ENCODE data around the gene PANK4.
A peak's percentile ranks its signal among the peaks of the same experiment; 100 is the strongest.

Gene PANK4

DNA sequence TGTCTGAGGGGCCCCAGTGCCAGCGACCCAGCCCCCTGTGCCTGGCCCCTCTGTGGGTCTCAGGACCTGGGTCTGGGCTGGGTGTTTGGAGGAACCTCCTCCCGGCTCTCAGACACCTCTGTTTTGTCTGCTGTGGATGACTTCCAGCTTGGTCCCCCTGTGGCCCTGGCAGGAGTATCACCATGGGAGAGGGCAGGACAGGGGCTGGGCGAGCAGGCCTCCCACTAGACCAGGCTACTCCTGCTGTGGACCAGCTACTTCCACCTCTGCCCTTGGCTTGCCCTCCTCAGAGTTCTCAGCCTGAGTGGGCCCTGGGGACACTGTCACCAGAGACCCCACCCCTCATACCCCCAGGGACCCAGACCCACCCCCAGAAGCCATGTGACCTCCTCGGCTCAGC lies 28.5 kb downstream of the PANK4 start:
- no peak for DNase-seq (ENCODE audit: low spot score)

DNA sequence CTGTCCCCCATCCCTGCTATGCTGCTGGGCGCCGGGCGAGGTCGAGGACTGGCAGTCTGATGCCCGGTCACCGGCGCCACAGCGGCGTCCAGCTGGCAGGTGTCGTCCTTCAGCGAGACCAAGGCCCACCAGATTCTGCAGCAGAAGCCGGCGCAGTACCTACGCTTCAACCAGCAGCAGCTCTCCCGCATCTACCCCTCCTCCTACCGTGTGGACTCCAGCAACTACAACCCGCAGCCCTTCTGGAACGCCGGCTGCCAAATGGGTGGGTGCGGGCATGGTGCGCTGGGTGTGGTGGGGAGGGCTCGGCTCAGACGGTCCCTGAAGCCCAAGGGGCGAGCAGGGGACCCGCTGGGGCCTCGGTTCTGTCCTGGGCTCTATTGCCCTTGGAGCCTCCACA lies 29.6 kb downstream of the PANK4 start:
- no peak for DNase-seq (ENCODE audit: low spot score)

GRCh38 chr1:2496087-2496622 lies 30.2 kb downstream of the PANK4 start:
- DNase-seq (ENCODE audit: low spot score) = peak; percentile 61

DNA sequence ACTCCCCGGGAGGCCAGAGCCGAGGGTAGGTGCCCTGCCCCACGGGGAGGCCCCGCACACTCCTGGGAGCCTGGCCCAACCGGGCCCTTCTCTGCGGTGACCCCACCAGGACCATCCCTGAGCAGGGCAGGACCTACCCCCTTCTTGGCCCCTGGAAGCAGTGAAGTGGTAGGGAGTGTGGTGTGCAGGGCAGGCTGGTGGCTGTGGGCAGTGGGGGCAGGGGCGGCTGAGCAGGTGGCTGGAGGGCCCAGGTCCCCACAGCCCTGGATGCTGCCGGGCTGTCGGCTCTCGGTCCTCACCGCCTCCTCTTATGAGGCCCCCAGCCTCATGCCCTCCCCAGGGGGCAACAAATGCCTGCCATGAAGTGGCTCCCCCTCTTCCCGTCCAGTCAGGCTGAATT lies 30.9 kb downstream of the PANK4 start:
- DNase-seq (ENCODE audit: low spot score) = no peak

DNA sequence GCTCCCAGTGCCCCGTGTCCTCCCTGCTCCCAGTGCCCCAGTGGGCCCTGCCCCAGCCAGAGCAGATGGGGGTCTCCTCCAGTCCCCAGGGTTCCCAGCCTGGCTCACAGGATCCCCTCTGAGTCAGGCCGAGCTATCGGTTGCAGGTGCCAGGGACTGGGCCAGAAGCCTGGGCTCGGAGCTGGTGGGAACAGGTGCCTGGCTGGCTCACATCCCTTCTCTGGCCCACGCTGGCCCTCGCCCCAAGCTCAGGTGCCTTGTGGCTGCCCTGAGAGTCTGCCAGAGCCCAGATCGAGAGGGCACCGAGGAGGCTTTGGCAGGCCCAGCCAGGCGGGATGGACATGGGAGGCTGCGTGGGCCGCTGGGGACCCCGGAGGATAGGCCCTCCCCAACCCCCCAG lies 31.4 kb downstream of the PANK4 start:
- no peak for DNase-seq (ENCODE audit: low spot score)

- DNase-seq (ENCODE audit: low spot score) = peak; percentile 90
Measured at GRCh38 chr1:2494323-2494693, 32.1 kb downstream of the PANK4 start.

GRCh38 chr1:2493691-2494322 lies 32.6 kb downstream of the PANK4 start:
- no peak for DNase-seq (ENCODE audit: low spot score)

DNA sequence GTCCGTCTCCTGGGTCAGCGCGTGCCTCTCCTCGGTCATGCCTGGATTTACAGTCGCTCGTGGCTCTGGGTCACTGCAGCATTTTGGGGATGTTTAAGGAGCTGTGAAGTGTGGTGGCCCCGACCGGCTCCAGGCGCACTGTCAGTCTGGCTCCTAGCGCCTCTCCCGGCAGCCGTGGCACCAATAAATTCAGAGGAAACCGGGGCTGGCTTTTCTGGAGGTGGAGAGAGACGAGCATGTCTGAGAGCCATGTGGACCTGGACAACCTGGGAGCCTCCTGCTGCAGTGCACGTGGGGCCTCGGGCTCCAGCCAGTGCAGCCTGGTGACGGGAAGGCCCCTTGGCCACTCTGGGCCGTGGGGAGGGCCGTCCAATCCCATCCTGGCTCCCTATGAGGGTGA lies 33.2 kb downstream of the PANK4 start:
- no peak for DNase-seq (ENCODE audit: low spot score)

DNA sequence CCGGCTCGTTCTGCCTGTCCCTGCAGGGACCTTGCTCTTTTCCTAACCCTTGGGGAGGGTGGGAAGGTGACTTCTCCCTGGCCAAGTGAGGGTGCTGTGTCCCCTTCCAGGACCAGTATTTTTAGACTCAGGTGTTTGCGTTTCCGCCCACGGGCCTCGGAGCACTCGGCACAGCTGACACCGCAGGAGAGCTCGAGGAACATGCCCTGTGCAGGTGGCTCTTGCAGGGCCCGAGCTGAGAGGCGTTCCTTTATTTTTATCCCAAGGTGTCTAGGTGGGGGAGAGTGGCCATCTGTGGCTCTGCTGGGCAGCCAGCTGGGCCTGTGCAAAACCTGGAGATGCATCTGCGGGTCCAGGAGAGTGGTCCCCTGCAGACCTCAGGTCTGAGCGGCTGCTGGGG lies 34.3 kb downstream of the PANK4 start:
- no peak for DNase-seq (ENCODE audit: low spot score)

GRCh38 chr1:2489615-2490014 lies 36.8 kb downstream of the PANK4 start:
- no peak for DNase-seq (ENCODE audit: low spot score)

DNA sequence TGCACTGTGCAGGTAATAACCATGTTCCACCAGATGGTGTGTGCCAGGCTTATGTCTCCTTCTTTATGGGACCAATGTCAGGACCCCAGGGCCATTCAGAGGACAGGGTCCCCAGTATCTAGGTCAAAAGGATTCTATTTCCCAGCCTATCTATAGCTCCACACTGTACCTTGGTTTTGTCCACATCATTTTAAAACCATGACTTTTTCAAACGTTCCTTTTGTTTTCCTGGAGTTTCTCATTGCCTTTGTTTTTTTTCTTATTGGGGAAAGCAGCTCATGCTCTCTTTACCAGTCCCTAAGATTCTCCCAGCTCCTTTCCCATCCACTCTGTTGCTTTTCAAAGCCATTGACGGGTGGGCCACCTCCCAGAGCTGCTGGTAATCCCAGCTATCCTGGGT lies 37.7 kb downstream of the PANK4 start:
- no peak for DNase-seq (ENCODE audit: low spot score)

DNA sequence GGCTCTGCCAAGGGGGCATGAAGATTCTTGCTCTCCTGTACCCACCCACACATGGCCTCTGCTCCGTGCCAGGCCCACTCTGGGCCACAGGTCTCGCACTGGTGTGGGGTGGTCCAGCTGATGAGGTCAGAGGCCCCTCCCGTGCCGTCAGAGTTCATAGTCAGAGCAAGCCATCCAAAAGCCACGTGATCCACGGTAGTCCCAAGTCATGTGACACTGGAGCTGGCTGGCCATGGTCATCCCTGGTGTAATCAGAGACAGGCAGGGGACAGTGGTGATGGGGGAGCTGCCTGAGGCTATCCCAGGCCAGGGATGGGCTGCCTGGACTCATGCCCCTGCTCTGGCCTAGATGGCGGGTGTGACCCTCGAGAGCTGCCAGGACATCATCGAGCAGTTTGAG lies 39.8 kb downstream of the PANK4 start:
- no peak for DNase-seq (ENCODE audit: low spot score)

GRCh38 chr1:2486041-2486440 lies 40.4 kb downstream of the PANK4 start:
- no peak for DNase-seq (ENCODE audit: low spot score)

GRCh38 chr1:2483970-2484369 lies 42.4 kb downstream of the PANK4 start:
- DNase-seq (ENCODE audit: low spot score) = no peak

DNA sequence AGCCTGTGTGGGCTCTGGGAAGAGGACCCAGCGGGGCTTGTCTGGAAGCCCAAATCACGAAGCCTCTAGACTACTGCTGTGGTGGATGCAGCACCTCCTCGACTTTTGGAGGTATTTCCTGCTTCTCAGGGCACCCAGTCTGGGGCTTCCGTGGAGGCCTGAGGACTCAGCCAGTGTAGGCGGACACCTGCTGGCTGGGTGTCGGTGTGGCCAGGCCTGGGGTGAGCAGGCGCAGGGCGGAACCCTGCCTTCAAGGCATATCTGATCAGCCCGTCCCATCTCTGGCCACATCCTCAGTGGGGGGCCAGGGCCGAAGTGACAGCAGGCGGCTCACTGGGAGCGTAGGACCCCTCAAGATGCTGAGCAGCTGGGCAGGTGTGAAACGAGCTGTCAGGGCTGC lies 43.4 kb downstream of the PANK4 start:
- no peak for DNase-seq (ENCODE audit: low spot score)

DNA sequence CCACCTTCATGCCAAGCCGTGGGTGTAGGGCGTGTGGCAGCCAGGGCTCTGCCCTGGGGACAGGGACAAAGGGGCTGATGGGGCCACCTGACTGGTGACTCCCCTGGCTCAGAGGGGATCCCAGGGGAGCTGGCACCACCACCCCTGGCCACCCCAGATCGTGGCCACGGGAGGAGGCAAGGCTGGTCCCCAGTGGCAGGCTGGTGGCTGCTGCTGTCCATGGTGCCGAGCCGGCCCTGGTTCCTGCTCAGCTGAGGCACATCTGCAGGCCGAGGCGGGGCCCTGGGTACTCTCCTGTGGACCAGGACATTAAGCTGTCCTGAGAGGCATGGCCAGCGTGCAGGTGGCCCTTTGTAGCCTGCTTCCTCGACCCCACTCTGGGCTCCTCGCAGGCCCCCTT lies 43.8 kb downstream of the PANK4 start:
- DNase-seq (ENCODE audit: low spot score) = no peak

DNA sequence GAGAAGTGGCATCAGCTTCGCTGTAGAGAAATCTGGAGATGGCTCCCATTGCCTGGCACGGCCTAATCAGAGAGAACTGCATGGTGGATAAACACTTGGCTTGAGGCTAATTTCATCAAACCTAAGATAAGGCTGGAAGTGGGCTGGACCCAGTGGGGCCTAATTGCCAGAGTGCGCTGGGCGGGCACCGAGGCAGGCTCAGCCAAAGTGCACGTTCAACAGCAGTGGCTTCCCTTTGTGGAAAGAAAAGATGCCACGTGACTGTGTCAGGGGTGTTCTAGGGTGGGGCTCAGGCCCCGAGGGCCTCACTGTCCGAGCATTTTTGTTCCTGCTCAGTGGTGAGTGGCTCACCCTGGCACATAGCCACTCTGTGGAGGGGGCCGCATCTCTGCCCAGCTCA lies 44.5 kb downstream of the PANK4 start:
- no peak for DNase-seq (ENCODE audit: low spot score)

GRCh38 chr1:2480986-2481364 lies 45.4 kb downstream of the PANK4 start:
- no peak for DNase-seq (ENCODE audit: low spot score)

- DNase-seq (ENCODE audit: low spot score) = no peak
Measured at GRCh38 chr1:2480236-2480985, 46.0 kb downstream of the PANK4 start.

DNA sequence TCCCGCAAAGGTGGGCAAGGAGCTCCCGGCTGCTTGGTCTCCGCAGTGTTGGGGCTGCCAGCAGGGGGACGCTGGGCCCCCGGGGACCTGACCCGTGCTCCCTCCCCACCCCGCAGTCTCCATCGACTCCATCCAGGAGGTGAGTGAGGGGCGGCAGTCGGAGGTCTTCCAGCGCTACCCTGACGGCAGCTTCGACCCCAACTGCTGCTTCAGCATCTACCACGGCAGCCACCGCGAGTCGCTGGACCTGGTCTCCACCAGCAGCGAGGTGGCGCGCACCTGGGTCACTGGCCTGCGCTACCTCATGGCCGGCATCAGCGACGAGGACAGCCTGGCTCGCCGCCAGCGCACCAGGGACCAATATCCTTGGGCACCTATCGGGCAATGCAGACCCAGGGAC lies 46.8 kb downstream of the PANK4 start:
- DNase-seq (ENCODE audit: low spot score) = no peak

DNA sequence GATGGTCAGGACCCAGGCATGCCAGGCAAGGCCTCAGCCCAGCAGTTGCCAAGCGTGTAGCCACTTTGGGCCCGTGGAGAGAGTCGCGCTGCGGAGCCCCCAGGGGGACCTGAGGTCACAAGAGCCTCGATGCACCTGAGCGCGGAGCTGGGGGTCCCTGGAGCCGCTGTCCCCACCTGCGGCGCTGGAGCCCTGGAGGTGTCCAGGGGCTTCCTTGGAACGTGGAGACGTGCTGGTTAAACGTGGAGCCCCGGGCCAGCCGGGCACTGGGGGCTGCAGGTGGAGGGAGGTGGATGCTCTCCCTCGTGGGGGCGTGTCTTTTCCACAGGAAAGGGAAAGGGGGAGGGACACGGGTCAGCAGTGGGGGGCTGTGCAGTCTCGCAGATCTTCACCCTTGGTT lies 47.2 kb downstream of the PANK4 start:
- no peak for DNase-seq (ENCODE audit: low spot score)

GRCh38 chr1:2477791-2478499 lies 48.5 kb downstream of the PANK4 start:
- no peak for DNase-seq (ENCODE audit: low spot score)

- DNase-seq (ENCODE audit: low spot score) = no peak
Measured at GRCh38 chr1:2477309-2477708, 49.1 kb downstream of the PANK4 start.

Data from SW480 (cell line).